DOHH2 (cell line): ENCODE measurements around the gene CCDC88B.

Experiments
- CTCF ChIP-seq: fragments of 200-600 bp; sonication (generic); IDR thresholded peaks from one replicate; pipeline ENCODE4 v1.5.1; 2014; ENCODE audit warnings: antibody characterized with exemption, mild to moderate bottlenecking, low read depth, low read length; ENCODE audit not compliant: poor library complexity, severe bottlenecking
- EZH2phosphoT487 ChIP-seq: fragments of 200-600 bp; sonication (generic); IDR thresholded peaks from 2 replicates; pipeline ENCODE4 v1.6.1; 2017; ENCODE audit warnings: borderline replicate concordance, mild to moderate bottlenecking, antibody characterized with exemption, low read length, moderate library complexity, mixed read lengths

- no peak for TF ChIP-seq CTCF
- TF ChIP-seq EZH2phosphoT487: no peak
Measured at GRCh38 chr11:64364911-64365310, 24.9 kb downstream of the CCDC88B start.
